Spinal cord (tissue), 10 donors: ENCODE results near the gene SHPK. TPM values are rescaled to one million over a fixed set of nuclear protein-coding genes. Genes with fewer than 3 reads are reported as not detected.

Source experiments
- DNase-seq, 6 donors: peaks; one replicate each; pipeline versions ENCODE4 v3.0.0 to v3.0.0-alpha.2; 2013 to 2015; ENCODE audit warnings: low spot score in 6 of 6, low read depth in 4 of 6
- H3K27ac ChIP-seq: one replicate; pipeline ENCODE4 v1.5.1; 2013; ENCODE audit warnings: low read depth, low read length, control low read depth
- H3K27me3 ChIP-seq: one replicate; pipeline ENCODE4 v1.6.1; 2013; ENCODE audit warnings: low read length; ENCODE audit not compliant: control insufficient read depth, insufficient read depth
- H3K36me3 ChIP-seq: one replicate; pipeline ENCODE4 v1.6.1; 2013; ENCODE audit warnings: low read length; ENCODE audit not compliant: control insufficient read depth, insufficient read depth
- H3K4me1 ChIP-seq: one replicate; pipeline ENCODE4 v1.6.1; 2013; ENCODE audit warnings: low read length; ENCODE audit not compliant: control insufficient read depth, insufficient read depth
- H3K4me3 ChIP-seq: one replicate; pipeline ENCODE4 v1.5.1; 2013; ENCODE audit warnings: low read depth, low read length, control low read depth
- H3K9me3 ChIP-seq: one replicate; pipeline ENCODE4 v1.6.1; 2013; ENCODE audit warnings: low read length; ENCODE audit not compliant: control insufficient read depth, insufficient read depth
- WGBS: methylation state at CpG from one replicate; pipeline ENCODE4 v1.1.5; 2013; ENCODE audit warnings: missing lambda C conversion rate; ENCODE audit not compliant: insufficient coverage; 5-methylcytosine and 5-hydroxymethylcytosine counted together
- polyA plus RNA-seq, 2 donors: library from polyadenylated mRNA; unstranded; fragments of 120-200 nt; gene quantifications; one replicate each; pipeline ENCODE4 v1.2.1, GENCODE V29; 2013; ENCODE audit not compliant: insufficient read length in 2 of 2
- total RNA-seq, 2 donors: library from RNA; depleted of rRNA in 1 of 2; stranded (reverse); fragments of 120-200 nt in 1 of 2; fragments of >200 nt in 1 of 2; gene quantifications; one replicate each; pipeline versions ENCODE4 v1.2.3 to v1.2.4, GENCODE V29; 2013 to 2014
- donor health status: healthy.

SHPK gene
- total and polyA plus RNA-seq, 4 donors, result 9.6 to 16.2 (median 14.0) TPM

DNA sequence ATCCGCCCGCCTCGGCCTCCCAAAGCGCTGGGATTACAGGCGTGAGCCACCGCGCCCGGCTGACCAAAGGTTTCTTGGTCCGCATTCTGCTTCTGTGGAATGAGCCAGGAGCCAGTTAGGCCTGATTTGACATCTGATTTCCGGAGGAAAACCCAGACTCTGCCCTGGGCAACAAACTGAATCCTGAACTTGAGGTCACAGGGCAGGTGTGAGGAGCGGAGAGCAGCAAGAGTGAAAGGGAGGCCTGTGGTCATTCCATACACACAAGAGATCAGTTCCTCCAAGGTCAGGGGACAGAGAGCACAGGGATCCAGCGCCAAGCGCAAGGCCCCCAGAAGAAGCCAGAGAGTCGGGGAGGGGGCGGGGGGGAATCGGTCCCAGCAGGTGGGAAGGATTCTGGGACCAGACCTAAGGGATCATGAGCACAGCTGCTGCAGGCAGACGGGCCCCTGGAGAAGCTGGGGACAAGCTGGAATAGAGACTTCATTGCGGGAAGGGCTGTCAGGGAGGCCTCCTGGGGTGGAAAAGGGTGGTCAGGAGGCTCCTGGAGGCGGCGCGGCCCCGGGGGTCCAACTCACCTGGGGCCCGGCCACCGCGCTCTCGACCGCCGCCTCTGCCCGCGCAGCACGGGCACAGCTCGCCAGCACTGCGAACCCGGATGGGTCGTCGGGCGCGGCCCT, 436 bp downstream of the SHPK start:
- 13% methylated on average over 34 of the region's 38 CpGs for WGBS
- H3K27ac ChIP-seq, result peak overlapping the region; percentile 40
- no peaks in the 10 kb centered on the region for H3K9me3 ChIP-seq
- no peak for DNase-seq
- H3K36me3 ChIP-seq, result peaks cover 28% of the 10 kb centered on the region
- no peaks in the 10 kb centered on the region for H3K27me3 ChIP-seq
- peaks cover 22% of the 10 kb centered on the region for H3K4me1 ChIP-seq
- peak overlapping the region; percentile 86 for H3K4me3 ChIP-seq

DNA sequence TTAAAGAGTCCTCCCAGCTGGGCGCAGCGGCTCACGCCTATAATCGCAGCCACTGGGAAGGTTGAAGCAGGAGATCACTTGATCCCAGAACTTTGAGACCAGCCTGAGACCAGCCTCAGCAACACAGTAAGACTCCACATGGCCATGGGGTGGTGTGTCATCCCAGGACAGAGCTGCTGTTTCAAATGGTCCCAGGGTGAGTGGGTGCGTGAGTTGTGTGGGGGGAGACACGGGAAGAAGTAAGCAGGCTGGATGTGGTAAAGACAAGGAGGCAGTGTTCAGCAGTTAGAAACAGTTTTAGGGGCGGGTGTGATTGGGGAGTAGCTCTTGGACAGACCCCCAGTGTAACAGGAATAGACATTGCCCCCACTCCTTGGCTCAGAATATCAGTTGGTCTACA, 3.8 kb downstream of the SHPK start:
- no peaks in the 10 kb centered on the region for H3K9me3 ChIP-seq
- no peak overlapping the region for H3K4me3 ChIP-seq
- WGBS, result 99% methylated on average over 7 of the region's 7 CpGs
- no peak for DNase-seq
- peaks cover 16% of the 10 kb centered on the region for H3K4me1 ChIP-seq
- no peak overlapping the region for H3K27ac ChIP-seq
- peaks cover 49% of the 10 kb centered on the region for H3K36me3 ChIP-seq
- no peaks in the 10 kb centered on the region for H3K27me3 ChIP-seq

DNA sequence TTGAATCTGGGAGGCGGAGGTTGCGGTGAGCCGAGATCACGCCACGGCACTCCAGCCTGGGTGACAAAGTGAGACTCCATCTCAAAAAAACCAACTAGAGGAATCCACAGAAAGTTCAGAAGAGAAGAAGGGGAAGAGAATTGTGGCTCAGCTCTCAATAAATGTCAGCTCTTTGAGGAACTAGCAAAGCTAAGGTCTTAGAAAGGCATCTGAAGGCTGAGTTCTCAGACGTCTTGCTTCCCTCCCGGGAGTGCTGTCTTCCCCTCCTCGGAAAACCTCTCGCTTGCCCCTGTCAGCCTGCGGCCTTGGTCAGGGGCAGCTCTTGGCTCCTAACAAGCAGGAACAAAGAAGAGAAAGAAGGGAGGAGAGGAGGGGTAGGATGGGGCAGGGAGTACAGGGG, 5.3 kb downstream of the SHPK start:
- Histone ChIP-seq H3K9me3 (no peaks in the 10 kb centered on the region), H3K27ac (no peak overlapping the region), H3K36me3 (peaks cover 58% of the 10 kb centered on the region), H3K4me1 (peaks cover 11% of the 10 kb centered on the region), H3K27me3 (no peaks in the 10 kb centered on the region), H3K4me3 (no peak overlapping the region)
- 92% methylated on average over 6 of the region's 10 CpGs for WGBS
- DNase-seq, result no peak

DNA sequence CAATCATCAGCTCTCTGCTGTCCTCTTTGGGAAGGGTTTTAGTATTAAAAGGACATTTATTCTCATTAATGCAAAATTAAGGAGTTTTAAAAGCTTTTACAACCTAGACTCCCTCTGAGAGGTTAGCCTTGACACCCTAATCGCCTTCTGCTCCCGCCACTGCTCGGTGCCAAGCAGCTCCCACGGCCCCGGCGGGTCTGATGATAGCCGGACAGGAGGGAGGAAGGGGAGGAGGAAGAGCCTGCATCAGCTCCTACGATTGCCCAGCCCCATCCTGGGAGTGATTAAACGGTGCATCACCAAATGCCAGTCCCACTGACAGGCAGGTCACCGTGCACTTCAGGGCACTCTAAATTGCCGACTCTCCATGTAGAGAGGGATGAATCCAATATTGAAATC, 8.3 kb downstream of the SHPK start:
- WGBS, result 89% methylated on average over 5 of the region's 11 CpGs
- Histone ChIP-seq H3K27ac (no peak overlapping the region), H3K36me3 (peaks cover 81% of the 10 kb centered on the region), H3K4me3 (no peak overlapping the region), H3K4me1 (no peaks in the 10 kb centered on the region), H3K27me3 (no peaks in the 10 kb centered on the region), H3K9me3 (no peaks in the 10 kb centered on the region)
- DNase-seq, result no peak

DNA sequence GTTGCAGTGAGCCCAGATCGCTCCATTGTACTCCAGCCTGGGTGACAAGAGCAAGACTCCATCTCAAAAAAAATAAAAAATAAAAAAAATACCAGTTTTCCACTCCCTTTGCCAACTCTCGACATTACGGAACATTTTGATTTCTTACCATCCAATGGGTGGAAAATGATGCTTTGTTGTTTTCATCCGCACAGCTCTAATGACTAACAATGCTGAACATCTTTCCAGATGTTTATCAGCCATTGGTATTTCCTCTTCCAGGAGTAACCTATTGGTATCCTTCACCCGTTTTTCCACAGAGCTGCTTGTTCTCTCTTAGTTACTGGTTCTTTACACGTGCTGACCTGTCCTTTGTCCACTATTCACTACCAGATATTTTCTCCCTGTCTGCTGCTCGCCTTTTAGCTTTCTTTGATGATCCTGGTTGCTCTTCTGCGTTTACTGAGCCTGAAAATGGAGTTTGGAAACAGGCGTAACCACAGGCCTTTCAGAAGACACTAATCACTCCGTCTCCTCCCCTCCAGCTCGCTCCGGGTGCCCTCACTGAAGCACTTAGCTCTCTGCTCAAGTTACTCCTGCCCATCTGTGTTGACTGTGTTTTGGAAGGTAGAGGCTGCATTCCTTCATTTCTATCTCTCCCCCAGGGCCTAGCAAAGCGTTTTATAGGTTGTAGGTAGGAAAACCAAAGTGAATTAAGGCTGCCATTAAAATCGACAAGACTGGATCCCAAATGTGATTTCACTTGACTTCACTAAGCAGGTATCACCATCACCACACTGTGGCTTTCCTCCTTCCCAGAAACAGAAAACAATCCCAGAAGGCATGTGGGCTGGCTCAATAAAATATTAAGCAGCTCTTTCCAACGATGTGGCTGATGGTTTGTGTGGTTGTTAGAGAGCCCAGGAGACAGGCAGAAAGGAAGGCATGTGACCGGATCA, 8.9 kb downstream of the SHPK start:
- peaks cover 83% of the 10 kb centered on the region for H3K36me3 ChIP-seq
- peak in 2 of 6 donors; percentile 19 to 74 for DNase-seq
- H3K27ac ChIP-seq, result no peak overlapping the region
- no peaks in the 10 kb centered on the region for H3K27me3 ChIP-seq
- H3K9me3 ChIP-seq, result no peaks in the 10 kb centered on the region
- H3K4me3 ChIP-seq, result no peak overlapping the region
- H3K4me1 ChIP-seq, result no peaks in the 10 kb centered on the region
- WGBS, result 77% methylated on average over 10 of the region's 16 CpGs

DNA sequence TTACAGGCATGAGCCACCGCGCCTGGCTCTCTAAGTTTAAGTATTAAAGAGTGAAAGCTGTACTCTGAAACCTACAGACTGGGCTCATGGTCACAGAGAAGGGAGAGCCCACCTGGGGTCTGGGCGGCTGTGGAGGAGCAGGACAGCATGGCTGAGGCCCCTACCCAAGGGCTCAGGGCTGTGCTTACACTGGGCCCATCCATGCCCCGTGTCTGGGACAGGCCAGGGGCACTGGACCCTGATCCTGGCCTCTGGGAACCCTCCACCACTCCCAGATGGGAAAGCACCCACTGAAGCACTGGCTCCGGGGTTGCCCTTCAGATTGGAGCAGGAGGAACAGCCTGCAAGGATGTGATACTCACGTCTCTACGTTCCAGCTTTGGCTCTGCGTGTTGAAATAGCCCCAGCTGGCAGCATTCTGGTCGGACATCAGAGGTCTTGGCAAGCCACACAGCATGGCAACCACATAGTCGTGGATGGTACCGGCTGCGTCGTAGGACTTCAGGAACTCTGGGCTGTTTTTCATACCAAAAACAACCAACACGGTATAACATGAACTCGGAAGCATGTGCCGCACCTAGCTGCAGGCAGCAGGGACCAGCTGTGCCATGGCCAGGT, 13.0 kb downstream of the SHPK start:
- WGBS, result 90% methylated on average over 16 of the region's 16 CpGs
- no peaks in the 10 kb centered on the region for H3K9me3 ChIP-seq
- peaks cover 84% of the 10 kb centered on the region for H3K36me3 ChIP-seq
- H3K27me3 ChIP-seq, result no peaks in the 10 kb centered on the region
- H3K4me3 ChIP-seq, result no peak overlapping the region
- H3K4me1 ChIP-seq, result no peaks in the 10 kb centered on the region
- H3K27ac ChIP-seq, result no peak overlapping the region
- no peak for DNase-seq

DNA sequence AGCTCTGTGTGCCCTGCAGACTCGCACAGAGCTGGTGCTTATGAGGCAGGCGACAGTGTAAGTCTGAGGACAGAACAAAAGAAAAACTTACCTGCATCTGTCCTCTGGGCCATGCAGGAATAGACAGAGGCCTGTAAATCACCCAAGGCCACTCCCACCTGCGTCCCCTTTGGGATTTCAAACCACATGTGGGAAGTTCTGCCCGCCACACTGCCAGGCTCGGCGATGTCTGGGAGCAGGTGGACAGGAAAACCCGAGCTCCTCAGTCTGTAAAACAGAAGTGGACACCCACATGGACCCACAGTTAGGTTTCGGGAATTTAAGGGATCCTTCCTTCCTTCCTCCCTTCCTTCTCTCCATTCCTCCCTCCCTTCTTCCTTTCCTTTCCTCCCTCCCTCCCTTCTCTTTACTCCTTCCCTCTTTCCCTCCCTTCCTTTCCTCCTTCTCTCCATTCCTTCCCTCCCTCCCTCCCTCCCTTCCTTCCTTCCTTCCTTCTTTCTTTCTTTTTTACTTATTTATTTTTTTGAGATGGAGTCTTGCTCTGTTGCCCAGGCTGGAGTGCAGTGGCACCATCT, 14.8 kb downstream of the SHPK start:
- no peaks in the 10 kb centered on the region for H3K27me3 ChIP-seq
- no peak for DNase-seq
- peaks cover 86% of the 10 kb centered on the region for H3K36me3 ChIP-seq
- H3K4me1 ChIP-seq, result no peaks in the 10 kb centered on the region
- 96% methylated on average over 8 of the region's 8 CpGs for WGBS
- H3K27ac ChIP-seq, result no peak overlapping the region
- H3K9me3 ChIP-seq, result no peaks in the 10 kb centered on the region
- no peak overlapping the region for H3K4me3 ChIP-seq

DNA sequence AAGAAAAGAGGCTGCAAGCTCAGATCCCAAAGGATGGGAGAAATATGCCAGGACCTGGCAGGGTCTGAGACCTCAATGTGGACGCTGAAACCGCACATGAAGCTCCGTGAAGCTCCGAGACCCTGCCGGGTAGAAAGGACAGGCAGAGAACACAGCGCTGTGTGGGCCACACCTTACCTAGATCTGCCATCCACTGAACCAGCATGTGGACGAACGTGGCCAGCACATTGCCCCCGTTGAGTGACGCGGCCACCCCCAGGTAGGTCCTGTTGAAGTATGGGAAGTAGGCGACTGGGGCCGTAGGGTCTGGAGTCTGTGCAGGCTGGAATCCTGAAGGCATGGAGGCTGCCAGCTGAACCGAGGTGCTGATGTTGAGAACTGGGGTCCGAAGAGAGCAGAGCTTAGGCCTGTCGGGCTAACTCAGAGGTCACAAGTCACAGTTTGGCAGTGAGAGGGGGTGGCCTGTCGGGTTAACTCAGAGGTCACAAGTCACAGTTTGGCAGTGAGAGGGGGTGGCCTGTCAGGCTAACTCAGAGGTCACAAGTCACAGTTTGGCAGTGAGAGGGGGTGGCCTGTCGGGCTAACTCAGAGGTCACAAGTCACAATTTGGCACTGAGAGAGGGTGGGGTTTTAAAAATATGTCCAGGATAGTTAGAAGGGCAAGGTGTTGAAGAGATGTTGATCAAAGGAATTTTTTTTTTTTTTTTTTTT, 20.7 kb downstream of the SHPK start:
- Histone ChIP-seq H3K27ac (no peak overlapping the region), H3K4me3 (no peak overlapping the region), H3K36me3 (peaks cover 86% of the 10 kb centered on the region), H3K27me3 (no peaks in the 10 kb centered on the region), H3K9me3 (no peaks in the 10 kb centered on the region), H3K4me1 (no peaks in the 10 kb centered on the region)
- DNase-seq, result no peak
- 97% methylated on average over 18 of the region's 18 CpGs for WGBS

DNA sequence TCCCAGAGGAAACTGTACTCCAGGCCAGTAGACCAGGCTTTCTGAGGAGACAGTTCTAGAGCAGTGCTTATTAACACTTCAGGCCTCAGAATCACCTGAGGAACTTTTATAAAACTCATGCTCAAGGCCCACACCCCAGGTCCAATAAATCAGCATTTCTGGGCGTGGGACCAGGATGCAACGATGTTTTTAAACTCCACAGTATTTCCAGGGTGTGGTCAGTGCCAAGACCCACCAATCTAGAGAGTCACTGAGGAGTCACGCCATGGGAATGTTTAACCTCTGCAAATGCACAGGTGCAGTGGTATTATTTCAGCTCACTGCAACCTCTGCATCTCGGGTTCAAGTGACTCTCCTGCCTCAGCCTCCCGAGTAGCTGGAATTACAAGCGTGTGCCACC, 22.9 kb downstream of the SHPK start:
- H3K9me3 ChIP-seq, result no peaks in the 10 kb centered on the region
- H3K36me3 ChIP-seq, result peaks cover 89% of the 10 kb centered on the region
- no peak overlapping the region for H3K4me3 ChIP-seq
- no peaks in the 10 kb centered on the region for H3K27me3 ChIP-seq
- WGBS, result 99% methylated on average over 5 of the region's 6 CpGs
- no peak for DNase-seq
- no peaks in the 10 kb centered on the region for H3K4me1 ChIP-seq
- no peak overlapping the region for H3K27ac ChIP-seq
